Body of pancreas (tissue), 4 donors: Measurements from ENCODE around the gene STK11IP.

ENCODE experiments used
- CTCF ChIP-seq, 7 experiments: fragments of 450-650 bp in 4 of 7; fragments of 200-600 bp in 3 of 7; sonication (generic) in 3 of 7; IDR thresholded peaks; one replicate each; pipeline ENCODE4 v1.5.1; 2016 to 2019; ENCODE audit warnings: antibody characterized with exemption in 7 of 7
- POLR2A ChIP-seq, 3 donors: fragments of 450-650 bp; IDR thresholded peaks; one replicate each; pipeline ENCODE4 v1.6.1; 2016; ENCODE audit warnings: antibody characterized with exemption in 3 of 3, mild to moderate bottlenecking in 2 of 3

DNA sequence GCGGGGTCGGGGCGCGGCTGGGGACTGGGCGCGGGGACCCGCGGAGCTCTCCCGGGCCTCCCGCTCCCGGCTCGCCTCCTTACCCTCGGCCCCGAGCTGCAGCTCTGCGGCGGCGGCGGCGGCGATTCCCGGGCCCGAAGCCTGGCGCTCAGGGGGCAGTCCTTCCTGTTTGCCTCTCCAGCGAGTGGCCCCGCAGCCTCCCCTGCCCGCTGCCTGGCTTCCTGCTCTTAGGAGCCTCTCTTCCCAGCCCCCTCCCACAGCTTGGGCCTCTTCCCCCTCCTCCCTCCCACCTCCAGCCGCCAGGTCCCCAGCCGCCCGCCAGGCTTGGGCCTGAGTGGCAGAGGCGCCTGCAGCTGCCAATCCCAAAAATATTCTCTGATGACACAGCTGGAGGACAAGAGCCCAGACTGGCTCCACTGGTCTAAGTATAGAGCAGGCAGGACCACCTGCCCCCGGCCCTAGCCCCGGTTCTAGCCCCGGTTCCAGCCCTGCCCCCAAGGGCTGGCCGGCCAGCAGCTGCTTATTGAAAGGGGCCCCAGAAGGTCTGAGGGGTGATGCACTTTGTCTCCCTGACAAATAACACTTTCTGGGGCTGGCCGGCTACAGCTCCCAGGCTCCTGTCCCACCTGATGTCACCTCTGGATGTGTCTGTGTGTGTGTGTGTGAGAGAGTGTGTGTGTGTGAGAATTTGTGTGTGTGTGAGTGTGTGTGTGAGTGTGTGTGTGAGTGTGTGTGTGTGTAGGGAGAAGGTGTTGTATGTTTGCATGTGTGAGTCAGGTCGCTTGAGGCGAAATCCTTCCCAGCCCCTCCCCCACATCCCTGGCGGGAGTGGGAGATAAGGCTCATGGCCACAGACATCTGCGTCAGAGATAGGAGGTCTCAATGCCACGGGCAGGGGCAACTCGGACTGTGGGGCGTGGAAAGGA is 26.1 kb upstream of the STK11IP start, which contains the start of gene OBSL1:
- TF ChIP-seq CTCF (IDR thresholded peaks at IDR 0.05) (peak in 2 of 7 experiments; percentile 6 to 10), POLR2A (IDR thresholded peaks at IDR 0.05) (peak; percentile 17 to 70 (median 63))
